HG02981 (cell line): ENCODE results near the gene GSG1.

Experiments
- ATAC-seq: cut with Tn5 transposase; IDR thresholded peaks from one replicate; pipeline ENCODE4 v1.9.1; 2021; ENCODE audit warnings: mild to moderate bottlenecking, moderate library complexity; ENCODE audit not compliant: unreplicated experiment

Gene GSG1

GRCh38 chr12:13120413-13120812 is 16.9 kb upstream of the GSG1 start:
- no peak for ATAC-seq

GRCh38 chr12:13119826-13120225 is 16.4 kb upstream of the GSG1 start:
- no peak for ATAC-seq

- ATAC-seq, result no peak
Measured at GRCh38 chr12:13117029-13117428, 13.6 kb upstream of the GSG1 start.

GRCh38 chr12:13116259-13116658 is 12.8 kb upstream of the GSG1 start:
- no peak for ATAC-seq

- no peak for ATAC-seq
Measured at GRCh38 chr12:13114251-13115052, 11.0 kb upstream of the GSG1 start.

GRCh38 chr12:13112968-13113367 is 9.5 kb upstream of the GSG1 start:
- ATAC-seq, result no peak

- ATAC-seq, result no peak
Measured at GRCh38 chr12:13106666-13107065, 3.2 kb upstream of the GSG1 start.

GRCh38 chr12:13105781-13106180 is 2.3 kb upstream of the GSG1 start:
- ATAC-seq, result no peak

GRCh38 chr12:13104409-13104808 is 942 bp upstream of the GSG1 start:
- ATAC-seq, result no peak

GRCh38 chr12:13102461-13103195 is 839 bp downstream of the GSG1 start:
- ATAC-seq, result no peak

GRCh38 chr12:13101821-13102375 is 1.6 kb downstream of the GSG1 start:
- ATAC-seq, result no peak

GRCh38 chr12:13100882-13101769 is 2.3 kb downstream of the GSG1 start:
- ATAC-seq, result peak; percentile 81

- no peak for ATAC-seq
Measured at GRCh38 chr12:13100605-13100881, 2.9 kb downstream of the GSG1 start.

GRCh38 chr12:13099844-13100604 is 3.4 kb downstream of the GSG1 start:
- no peak for ATAC-seq

- no peak for ATAC-seq
Measured at GRCh38 chr12:13099066-13099843, 4.2 kb downstream of the GSG1 start.

GRCh38 chr12:13097491-13098011 is 5.9 kb downstream of the GSG1 start:
- no peak for ATAC-seq

GRCh38 chr12:13095266-13095995 is 8.0 kb downstream of the GSG1 start:
- ATAC-seq, result no peak

- ATAC-seq, result no peak
Measured at GRCh38 chr12:13094367-13094766, 9.1 kb downstream of the GSG1 start.

GRCh38 chr12:13093848-13094220 is 9.6 kb downstream of the GSG1 start:
- no peak for ATAC-seq
